Right lobe of liver (tissue), 4 donors: ENCODE results near the gene DSCAML1.

Experiments used
- POLR2A ChIP-seq: fragments of 450-650 bp; IDR thresholded peaks from one replicate; pipeline ENCODE4 v1.6.1; 2017; ENCODE audit warnings: antibody characterized with exemption, mild to moderate bottlenecking
- TF ChIP-seq, protein P1 (sequence below), 4 donors: fragments of 200-600 bp in 3 of 4; fragments of 450-650 bp in 1 of 4; IDR thresholded peaks; one replicate each; pipeline versions ENCODE4 v1.5.1 to v1.8.0; 2016 to 2022; ENCODE audit warnings: antibody characterized with exemption in 4 of 4, mild to moderate bottlenecking in 2 of 4
- donor health status: DM: no; HTN: no; CAD: no.
- donor health status: DM: no; HTN: no; CAD: no.
- donor health status: DM: no; HTN: yes; CAD: no.

GRCh38 chr11:117565709-117566108 lies 231.3 kb downstream of the DSCAML1 start:
- no peak for TF ChIP-seq POLR2A
- TF ChIP-seq, protein P1, sequence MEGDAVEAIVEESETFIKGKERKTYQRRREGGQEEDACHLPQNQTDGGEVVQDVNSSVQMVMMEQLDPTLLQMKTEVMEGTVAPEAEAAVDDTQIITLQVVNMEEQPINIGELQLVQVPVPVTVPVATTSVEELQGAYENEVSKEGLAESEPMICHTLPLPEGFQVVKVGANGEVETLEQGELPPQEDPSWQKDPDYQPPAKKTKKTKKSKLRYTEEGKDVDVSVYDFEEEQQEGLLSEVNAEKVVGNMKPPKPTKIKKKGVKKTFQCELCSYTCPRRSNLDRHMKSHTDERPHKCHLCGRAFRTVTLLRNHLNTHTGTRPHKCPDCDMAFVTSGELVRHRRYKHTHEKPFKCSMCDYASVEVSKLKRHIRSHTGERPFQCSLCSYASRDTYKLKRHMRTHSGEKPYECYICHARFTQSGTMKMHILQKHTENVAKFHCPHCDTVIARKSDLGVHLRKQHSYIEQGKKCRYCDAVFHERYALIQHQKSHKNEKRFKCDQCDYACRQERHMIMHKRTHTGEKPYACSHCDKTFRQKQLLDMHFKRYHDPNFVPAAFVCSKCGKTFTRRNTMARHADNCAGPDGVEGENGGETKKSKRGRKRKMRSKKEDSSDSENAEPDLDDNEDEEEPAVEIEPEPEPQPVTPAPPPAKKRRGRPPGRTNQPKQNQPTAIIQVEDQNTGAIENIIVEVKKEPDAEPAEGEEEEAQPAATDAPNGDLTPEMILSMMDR (IDR thresholded peaks at IDR 0.05): no peak
